Spleen (tissue), 11 donors: ENCODE data around the gene CDH13. TPM values are rescaled to one million over a fixed set of nuclear protein-coding genes. Genes with fewer than 3 reads are reported as not detected.

Source experiments
- DNase-seq: peaks from one replicate; pipeline ENCODE4 v3.0.0-alpha.2; 2020
- H3K27ac ChIP-seq, 8 donors: fragments of 200-600 bp; sonication (generic) in 7 of 8; 1 replicate in 4 of 8; 2 replicates in 4 of 8; pipeline versions ENCODE4 v1.5.0 to v1.8.0; 2016 to 2021; ENCODE audit warnings: inconsistent platforms in 4 of 8, mild to moderate bottlenecking in 4 of 8, moderate library complexity in 1 of 8
- H3K27me3 ChIP-seq, 7 donors: fragments of 200-600 bp; sonication (generic) in 6 of 7; replicated peaks in 1 of 7; 1 replicate in 4 of 7; 2 replicates in 3 of 7; pipeline versions ENCODE4 v1.5.0 to v1.8.0; 2016 to 2021; ENCODE audit warnings: inconsistent platforms in 3 of 7, mild to moderate bottlenecking in 1 of 7
- H3K36me3 ChIP-seq, 6 donors: fragments of 200-600 bp; sonication (generic) in 5 of 6; 1 replicate in 4 of 6; 2 replicates in 2 of 6; pipeline versions ENCODE4 v1.5.0 to v1.8.0; 2016 to 2021; ENCODE audit warnings: inconsistent platforms in 2 of 6
- H3K4me1 ChIP-seq, 6 donors: fragments of 200-600 bp; sonication (generic) in 5 of 6; 1 replicate in 3 of 6; 2 replicates in 3 of 6; pipeline versions ENCODE4 v1.5.0 to v1.8.0; 2016 to 2021; ENCODE audit warnings: inconsistent platforms in 3 of 6
- H3K4me3 ChIP-seq, 8 donors: fragments of 200-600 bp; sonication (generic) in 7 of 8; 1 replicate in 4 of 8; 2 replicates in 4 of 8; pipeline versions ENCODE4 v1.5.0 to v1.8.0; 2016 to 2021; ENCODE audit warnings: inconsistent platforms in 4 of 8, mild to moderate bottlenecking in 4 of 8, moderate library complexity in 2 of 8
- H3K9me3 ChIP-seq, 8 donors: fragments of 200-600 bp; sonication (generic) in 7 of 8; 1 replicate in 4 of 8; 2 replicates in 4 of 8; pipeline versions ENCODE4 v1.5.0 to v1.8.0; 2016 to 2021; ENCODE audit warnings: inconsistent platforms in 4 of 8
- POLR2A ChIP-seq, 3 donors: fragments of 450-650 bp; IDR thresholded peaks; one replicate each; pipeline ENCODE4 v1.5.1; 2017; ENCODE audit warnings: antibody characterized with exemption in 3 of 3, mild to moderate bottlenecking in 1 of 3
- POLR2AphosphoS5 ChIP-seq, 3 donors: sonication (generic); formaldehyde crosslinking; IDR thresholded peaks; one replicate each; pipeline ENCODE4 v1.5.1; 2017; ENCODE audit warnings: antibody characterized with exemption in 3 of 3
- WGBS, 5 donors: extraction: QIAGEN DNeasy Blood & Tissue Kit in 3 of 5; methylation state at CpG; one replicate each; pipeline versions ENCODE4 v1.1.5 to v1.1.7; 2013 to 2018; 5-methylcytosine and 5-hydroxymethylcytosine counted together
- intact Hi-C: fragments of 100-400 bp; cut with DNase I; formaldehyde crosslinking; loops from one replicate; pipeline ENCODE4 v1.15.0; 2023; ENCODE audit warnings: low total_unique reads
- polyA plus RNA-seq, 3 donors: library from polyadenylated mRNA; stranded (reverse); fragments of 200-250 nt; gene quantifications; one replicate each; pipeline ENCODE4 v1.2.1, GENCODE V29; 2013
- total RNA-seq, 7 donors: library from RNA; depleted of rRNA in 3 of 7; stranded (reverse); fragments of >200 nt in 3 of 7; fragmentation: NEBNext Ultra II Directional in 4 of 7; extraction: Animal tissue kit (Norgen Biotek cat#: 25700) in 4 of 7; gene quantifications; one replicate each; pipeline versions ENCODE4 v1.1.0 to v1.2.1, GENCODE V29; 2016 to 2021
- TF ChIP-seq, protein P1 (sequence below), 11 experiments: fragments of 200-600 bp in 7 of 11; fragments of 450-650 bp in 4 of 11; sonication (generic) in 4 of 11; IDR thresholded peaks in 8 of 11; conservative IDR thresholded peaks in 3 of 11; 1 replicate in 7 of 11; 2 replicates in 4 of 11; pipeline versions ENCODE4 v1.4.0 to v1.8.0; 2016 to 2021; ENCODE audit warnings: antibody characterized with exemption in 11 of 11, inconsistent platforms in 4 of 11, mild to moderate bottlenecking in 1 of 11
- donor health status: healthy with polysubstance abuse.
- donor health status: DM: no; HTN: no; CAD: no; lungs with moderate emphysema.
- donor health status: DM: no; HTN: no; CAD: no.
- donor health status: Bipolar disorder and iron deficiency.
- donor health status: healthy.
- donor health status: DM: no; HTN: no; CAD: no.
- donor health status: DM: yes; HTN: yes; CAD: no.

Gene CDH13
- total and polyA plus RNA-seq, 10 donors: 0.13 to 4.6 (median 1.1) TPM

DNA sequence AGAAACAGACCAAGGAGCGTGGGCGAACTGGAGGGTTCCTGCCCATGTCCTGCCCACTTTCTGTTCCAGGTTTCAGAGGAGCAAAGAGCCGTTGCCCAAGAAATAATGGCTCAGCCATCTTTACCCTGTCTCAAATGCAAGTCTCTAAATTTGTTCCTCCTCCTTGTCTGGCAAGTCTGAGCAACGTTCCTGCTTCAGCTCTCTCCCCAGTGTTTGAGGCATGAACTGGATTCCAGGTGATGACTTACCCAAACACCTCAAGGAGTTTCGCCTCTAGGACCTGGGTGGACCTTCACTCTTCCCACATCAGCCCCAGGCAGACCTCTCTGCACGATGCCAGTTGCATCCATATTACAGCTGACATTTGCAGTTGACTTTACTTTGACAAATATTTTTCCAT, 659.2 kb downstream of the CDH13 start:
- intact Hi-C loops: no loop called here

DNA sequence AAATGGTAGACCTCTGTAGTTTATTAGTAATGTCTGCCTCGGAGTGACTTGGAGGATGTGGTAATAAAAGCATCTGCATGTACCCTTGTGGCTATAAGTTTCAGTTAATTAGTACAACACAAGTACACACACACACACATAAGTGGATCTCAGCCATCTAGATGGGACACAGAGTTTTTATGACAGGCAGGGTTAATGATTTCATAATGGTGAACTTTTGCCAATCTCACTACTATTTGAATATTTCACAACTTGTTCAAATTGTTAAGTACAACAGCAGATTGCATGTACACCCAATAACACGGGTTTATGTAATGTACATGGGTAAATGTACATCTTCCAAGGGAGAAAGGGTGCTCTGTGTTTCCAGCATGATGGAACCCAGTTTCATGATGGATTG, 669.7 kb downstream of the CDH13 start:
- H3K27ac ChIP-seq: no peak overlapping the region
- H3K4me1 ChIP-seq: no peaks in the 10 kb centered on the region
- no peak overlapping the region for H3K4me3 ChIP-seq
- DNase-seq: no peak
- TF ChIP-seq, protein P1, sequence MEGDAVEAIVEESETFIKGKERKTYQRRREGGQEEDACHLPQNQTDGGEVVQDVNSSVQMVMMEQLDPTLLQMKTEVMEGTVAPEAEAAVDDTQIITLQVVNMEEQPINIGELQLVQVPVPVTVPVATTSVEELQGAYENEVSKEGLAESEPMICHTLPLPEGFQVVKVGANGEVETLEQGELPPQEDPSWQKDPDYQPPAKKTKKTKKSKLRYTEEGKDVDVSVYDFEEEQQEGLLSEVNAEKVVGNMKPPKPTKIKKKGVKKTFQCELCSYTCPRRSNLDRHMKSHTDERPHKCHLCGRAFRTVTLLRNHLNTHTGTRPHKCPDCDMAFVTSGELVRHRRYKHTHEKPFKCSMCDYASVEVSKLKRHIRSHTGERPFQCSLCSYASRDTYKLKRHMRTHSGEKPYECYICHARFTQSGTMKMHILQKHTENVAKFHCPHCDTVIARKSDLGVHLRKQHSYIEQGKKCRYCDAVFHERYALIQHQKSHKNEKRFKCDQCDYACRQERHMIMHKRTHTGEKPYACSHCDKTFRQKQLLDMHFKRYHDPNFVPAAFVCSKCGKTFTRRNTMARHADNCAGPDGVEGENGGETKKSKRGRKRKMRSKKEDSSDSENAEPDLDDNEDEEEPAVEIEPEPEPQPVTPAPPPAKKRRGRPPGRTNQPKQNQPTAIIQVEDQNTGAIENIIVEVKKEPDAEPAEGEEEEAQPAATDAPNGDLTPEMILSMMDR (IDR thresholded peaks at IDR 0.05 in 8 of 11, conservative IDR thresholded peaks at IDR 0.05 in 3 of 11): no peak
- no peak for TF ChIP-seq POLR2A (IDR thresholded peaks at IDR 0.05)
- TF ChIP-seq POLR2AphosphoS5 (IDR thresholded peaks at IDR 0.05): no peak
- intact Hi-C loops: no loop called here
- peaks cover 0 to 8% (median 0%) of the 10 kb centered on the region in 7 donors for H3K27me3 ChIP-seq
- 71 to 85% (median 78%) methylated on average over 2 of the region's 2 CpGs for WGBS, 5 donors
- H3K9me3 ChIP-seq: peaks cover 0 to 4% (median 0%) of the 10 kb centered on the region in 8 donors
- no peaks in the 10 kb centered on the region for H3K36me3 ChIP-seq

More for the DNA sequence above, 659.2 kb downstream of the CDH13 start:
- Histone ChIP-seq H3K4me1 (no peaks in the 10 kb centered on the region), H3K36me3 (no peaks in the 10 kb centered on the region), H3K9me3 (no peaks in the 10 kb centered on the region), H3K27me3 (no peaks in the 10 kb centered on the region), H3K4me3 (no peak overlapping the region), H3K27ac (no peak overlapping the region)
- TF ChIP-seq POLR2AphosphoS5 (IDR thresholded peaks at IDR 0.05) (no peak), POLR2A (IDR thresholded peaks at IDR 0.05) (no peak)
- TF ChIP-seq, protein P1 (IDR thresholded peaks at IDR 0.05 in 8 of 11, conservative IDR thresholded peaks at IDR 0.05 in 3 of 11): no peak
- no peak for DNase-seq
- WGBS, 5 donors: 74 to 87% (median 75%) methylated on average over 6 of the region's 6 CpGs

DNA sequence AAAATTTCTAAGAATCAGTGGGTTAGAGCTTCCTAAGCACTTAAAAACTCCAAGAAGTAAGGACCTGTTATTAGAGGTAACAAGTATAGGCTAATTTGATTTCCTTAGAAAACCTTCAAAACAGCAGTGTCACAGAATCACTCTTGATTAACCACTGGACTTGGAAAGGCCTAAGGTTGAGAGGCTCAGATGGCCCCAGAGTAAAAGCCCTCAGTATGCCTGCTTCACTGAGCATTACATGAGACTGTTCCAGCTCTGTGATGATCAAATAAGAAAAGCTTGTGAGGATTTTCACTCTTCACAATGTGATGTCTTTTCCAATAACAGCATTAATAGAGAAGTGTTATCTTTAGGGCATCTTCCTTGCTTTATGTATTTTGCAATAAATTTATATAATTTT, 671.8 kb downstream of the CDH13 start:
- no peak overlapping the region for H3K27ac ChIP-seq
- no peak for DNase-seq
- no peaks in the 10 kb centered on the region for H3K36me3 ChIP-seq
- H3K4me3 ChIP-seq: no peak overlapping the region
- TF ChIP-seq, protein P1 (IDR thresholded peaks at IDR 0.05 in 8 of 11, conservative IDR thresholded peaks at IDR 0.05 in 3 of 11): no peak
- TF ChIP-seq POLR2A (IDR thresholded peaks at IDR 0.05): no peak
- no peak for TF ChIP-seq POLR2AphosphoS5 (IDR thresholded peaks at IDR 0.05)
- H3K27me3 ChIP-seq: peaks cover 0 to 20% (median 0%) of the 10 kb centered on the region in 7 donors
- intact Hi-C loops: no loop called here
- H3K4me1 ChIP-seq: no peaks in the 10 kb centered on the region
- H3K9me3 ChIP-seq: peaks cover 0 to 4% (median 0%) of the 10 kb centered on the region in 8 donors

DNA sequence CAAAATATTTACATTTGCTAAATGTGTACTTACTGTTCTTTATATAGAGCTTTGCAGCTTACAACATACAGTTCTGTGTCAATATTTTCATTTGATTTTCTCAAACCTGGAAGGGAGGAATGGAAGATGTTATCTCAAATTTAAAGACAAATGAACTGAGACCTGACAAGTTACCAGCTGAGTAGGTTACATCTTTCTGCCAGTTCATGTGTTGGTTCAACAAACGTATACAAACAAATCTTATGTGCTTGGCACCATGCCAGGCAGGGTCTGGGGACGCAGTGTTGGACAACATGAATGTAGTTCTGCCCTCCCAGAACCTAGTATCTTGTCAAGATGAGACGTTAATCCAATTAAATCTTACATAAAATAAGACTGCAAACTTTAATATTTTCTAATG, 673.6 kb downstream of the CDH13 start:
- H3K9me3 ChIP-seq: no peaks in the 10 kb centered on the region
- no peaks in the 10 kb centered on the region for H3K36me3 ChIP-seq
- H3K4me1 ChIP-seq: no peaks in the 10 kb centered on the region
- no peak for DNase-seq
- no peak for TF ChIP-seq POLR2AphosphoS5 (IDR thresholded peaks at IDR 0.05)
- no peak overlapping the region for H3K27ac ChIP-seq
- intact Hi-C loops: no loop called here
- peaks cover 0 to 38% (median 0%) of the 10 kb centered on the region in 7 donors for H3K27me3 ChIP-seq
- H3K4me3 ChIP-seq: no peak overlapping the region
- WGBS, 5 donors: 46 to 63% (median 56%) methylated on average over 3 of the region's 3 CpGs

DNA sequence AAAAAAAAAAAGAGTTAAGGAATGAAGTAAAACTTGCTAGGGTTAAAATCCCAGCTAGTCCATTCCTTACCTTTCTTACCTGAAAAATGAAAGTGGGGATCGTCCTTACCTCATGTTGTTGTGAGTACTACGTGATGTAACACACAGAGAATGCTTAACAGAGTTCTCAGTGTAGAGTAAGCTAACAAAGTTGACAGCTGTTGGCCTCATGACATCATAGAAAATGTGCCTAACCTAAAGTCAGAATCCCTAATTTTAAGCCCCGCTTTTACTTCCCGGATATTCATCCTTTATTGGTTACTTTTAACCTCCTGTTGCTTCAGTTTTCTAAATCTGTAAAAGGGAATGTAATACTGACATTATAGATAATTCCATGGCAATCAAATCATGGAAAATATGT, 675.2 kb downstream of the CDH13 start:
- intact Hi-C loops: no loop called here
- no peaks in the 10 kb centered on the region for H3K36me3 ChIP-seq
- TF ChIP-seq, protein P1 (IDR thresholded peaks at IDR 0.05 in 8 of 11, conservative IDR thresholded peaks at IDR 0.05 in 3 of 11): no peak
- TF ChIP-seq POLR2AphosphoS5 (IDR thresholded peaks at IDR 0.05): no peak
- H3K27ac ChIP-seq: no peak overlapping the region
- no peak overlapping the region for H3K4me3 ChIP-seq
- H3K9me3 ChIP-seq: no peaks in the 10 kb centered on the region
- 48 to 72% (median 67%) methylated on average over 4 of the region's 4 CpGs for WGBS, 5 donors
- H3K27me3 ChIP-seq: peaks cover 0 to 50% (median 0%) of the 10 kb centered on the region in 7 donors
- H3K4me1 ChIP-seq: no peaks in the 10 kb centered on the region
- DNase-seq: no peak
